DOHH2 (cell line): ENCODE measurements around the gene XK.
A peak's percentile ranks its signal among the peaks of the same experiment; 100 is the strongest.

Experiments
- H3F3A ChIP-seq: fragments of 200-600 bp; sonication (generic), shearing (Covaris generic); 2 replicates; pipeline ENCODE4 v1.6.0; 2016; ENCODE audit warnings: antibody characterized with exemption, mild to moderate bottlenecking; ENCODE audit not compliant: control insufficient read depth, insufficient read depth
- H3K27ac ChIP-seq: fragments of 200-600 bp; sonication (generic); 2 replicates; pipeline ENCODE4 v1.5.1; 2014; ENCODE audit warnings: low read depth, mild to moderate bottlenecking, low read length, moderate library complexity
- H3K27me3 ChIP-seq: fragments of 200-600 bp; sonication (generic); 2 replicates; pipeline ENCODE4 v1.6.1; 2014; ENCODE audit warnings: mild to moderate bottlenecking, low read length, mixed read lengths; ENCODE audit not compliant: control insufficient read depth
- H3K36me3 ChIP-seq: fragments of 200-600 bp; sonication (generic); 2 replicates; pipeline ENCODE4 v1.6.1; 2014; ENCODE audit warnings: mild to moderate bottlenecking, low read length, moderate library complexity, mixed read lengths; ENCODE audit not compliant: control insufficient read depth
- H3K4me1 ChIP-seq: fragments of 200-600 bp; sonication (generic); 2 replicates; pipeline ENCODE4 v1.6.1; 2014; ENCODE audit warnings: mild to moderate bottlenecking, low read length, mixed read lengths; ENCODE audit not compliant: control insufficient read depth
- H3K4me2 ChIP-seq: fragments of 200-600 bp; sonication (generic); 2 replicates; pipeline ENCODE4 v1.6.0; 2014; ENCODE audit warnings: mild to moderate bottlenecking, low read length, moderate library complexity
- H3K4me3 ChIP-seq: fragments of 200-600 bp; sonication (generic); 2 replicates; pipeline ENCODE4 v1.5.1; 2014; ENCODE audit warnings: mild to moderate bottlenecking, low read length, mixed read lengths
- H3K79me2 ChIP-seq: fragments of 200-600 bp; sonication (generic); 2 replicates; pipeline ENCODE4 v1.6.1; 2014; ENCODE audit warnings: mild to moderate bottlenecking, low read length, mixed read lengths; ENCODE audit not compliant: control insufficient read depth
- H3K9me2 ChIP-seq: fragments of 200-600 bp; sonication (generic); replicated peaks from 2 replicates; pipeline ENCODE4 v1.6.1; 2014; ENCODE audit warnings: mild to moderate bottlenecking, low read length, mixed read lengths; ENCODE audit not compliant: control insufficient read depth
- H3K9me3 ChIP-seq: fragments of 200-600 bp; sonication (generic); 2 replicates; pipeline ENCODE4 v1.6.1; 2014; ENCODE audit warnings: antibody characterized with exemption, low read length, mixed read lengths; ENCODE audit not compliant: control insufficient read depth, insufficient read depth
- H4K20me1 ChIP-seq: fragments of 200-600 bp; sonication (generic); 2 replicates; pipeline ENCODE4 v1.6.0; 2014; ENCODE audit warnings: low read depth, mild to moderate bottlenecking, antibody characterized with exemption, low read length, moderate library complexity; ENCODE audit not compliant: control insufficient read depth, insufficient read depth
- CTCF ChIP-seq: fragments of 200-600 bp; sonication (generic); IDR thresholded peaks from one replicate; pipeline ENCODE4 v1.5.1; 2014; ENCODE audit warnings: antibody characterized with exemption, mild to moderate bottlenecking, low read depth, low read length; ENCODE audit not compliant: poor library complexity, severe bottlenecking
- EZH2phosphoT487 ChIP-seq: fragments of 200-600 bp; sonication (generic); IDR thresholded peaks from 2 replicates; pipeline ENCODE4 v1.6.1; 2017; ENCODE audit warnings: borderline replicate concordance, mild to moderate bottlenecking, antibody characterized with exemption, low read length, moderate library complexity, mixed read lengths

Gene XK

GRCh38 chrX:37757082-37757481, 71.5 kb downstream of the XK start:
- peaks cover 15% of the 10 kb centered on the region for H3K36me3 ChIP-seq
- no peak overlapping the region for H3K27ac ChIP-seq
- H3K4me1 ChIP-seq, result peaks cover 95% of the 10 kb centered on the region
- H3K9me2 ChIP-seq, result no peaks in the 10 kb centered on the region
- H3K79me2 ChIP-seq, result no peaks in the 10 kb centered on the region
- no peak overlapping the region for H3K4me3 ChIP-seq
- H3K27me3 ChIP-seq, result no peaks in the 10 kb centered on the region
- no peaks in the 10 kb centered on the region for H4K20me1 ChIP-seq
- no peaks in the 10 kb centered on the region for H3K9me3 ChIP-seq
- H3K4me2 ChIP-seq, result no peak overlapping the region
- TF ChIP-seq EZH2phosphoT487 (no peak), CTCF (no peak)
- peaks cover 13% of the 10 kb centered on the region for H3F3A ChIP-seq

GRCh38 chrX:37759351-37759750, 73.8 kb downstream of the XK start:
- H3K9me3 ChIP-seq, result no peaks in the 10 kb centered on the region
- TF ChIP-seq CTCF, result no peak
- no peak for TF ChIP-seq EZH2phosphoT487
- H3K79me2 ChIP-seq, result no peaks in the 10 kb centered on the region

GRCh38 chrX:37759878-37760418, 74.4 kb downstream of the XK start:
- Histone ChIP-seq H3K27me3 (no peaks in the 10 kb centered on the region), H3K9me2 (no peaks in the 10 kb centered on the region), H3K36me3 (no peaks in the 10 kb centered on the region), H3K4me3 (peak overlapping the region; percentile 42), H3K4me2 (peak overlapping the region; percentile 49), H3K79me2 (no peaks in the 10 kb centered on the region), H4K20me1 (no peaks in the 10 kb centered on the region), H3K9me3 (no peaks in the 10 kb centered on the region), H3F3A (no peaks in the 10 kb centered on the region), H3K4me1 (peaks cover 86% of the 10 kb centered on the region), H3K27ac (peak overlapping the region; percentile 27; the same call in 1 of the 2 replicates)
- TF ChIP-seq CTCF (no peak), EZH2phosphoT487 (no peak)

More at GRCh38 chrX:37759351-37759750, 73.8 kb downstream of the XK start:
- peaks cover 92% of the 10 kb centered on the region for H3K4me1 ChIP-seq
- H3K27me3 ChIP-seq, result no peaks in the 10 kb centered on the region
- no peaks in the 10 kb centered on the region for H4K20me1 ChIP-seq
- peak overlapping the region; percentile 49 for H3K4me2 ChIP-seq
- H3K27ac ChIP-seq, result peak overlapping the region; percentile 27; the same call in 1 of the 2 replicates
- H3K9me2 ChIP-seq, result no peaks in the 10 kb centered on the region
- H3F3A ChIP-seq, result peaks cover 6% of the 10 kb centered on the region
- peak overlapping the region; percentile 42 for H3K4me3 ChIP-seq
- peaks cover 3% of the 10 kb centered on the region; the same call in 1 of the 2 replicates for H3K36me3 ChIP-seq
